ENCODE measurements around the gene TMEM163.
"Not testable (repeated sequence)": the region's sequence is repeated elsewhere in the genome, so short reads cannot be mapped to it uniquely, and the experiment has no call there.

TMEM163 gene

DNA sequence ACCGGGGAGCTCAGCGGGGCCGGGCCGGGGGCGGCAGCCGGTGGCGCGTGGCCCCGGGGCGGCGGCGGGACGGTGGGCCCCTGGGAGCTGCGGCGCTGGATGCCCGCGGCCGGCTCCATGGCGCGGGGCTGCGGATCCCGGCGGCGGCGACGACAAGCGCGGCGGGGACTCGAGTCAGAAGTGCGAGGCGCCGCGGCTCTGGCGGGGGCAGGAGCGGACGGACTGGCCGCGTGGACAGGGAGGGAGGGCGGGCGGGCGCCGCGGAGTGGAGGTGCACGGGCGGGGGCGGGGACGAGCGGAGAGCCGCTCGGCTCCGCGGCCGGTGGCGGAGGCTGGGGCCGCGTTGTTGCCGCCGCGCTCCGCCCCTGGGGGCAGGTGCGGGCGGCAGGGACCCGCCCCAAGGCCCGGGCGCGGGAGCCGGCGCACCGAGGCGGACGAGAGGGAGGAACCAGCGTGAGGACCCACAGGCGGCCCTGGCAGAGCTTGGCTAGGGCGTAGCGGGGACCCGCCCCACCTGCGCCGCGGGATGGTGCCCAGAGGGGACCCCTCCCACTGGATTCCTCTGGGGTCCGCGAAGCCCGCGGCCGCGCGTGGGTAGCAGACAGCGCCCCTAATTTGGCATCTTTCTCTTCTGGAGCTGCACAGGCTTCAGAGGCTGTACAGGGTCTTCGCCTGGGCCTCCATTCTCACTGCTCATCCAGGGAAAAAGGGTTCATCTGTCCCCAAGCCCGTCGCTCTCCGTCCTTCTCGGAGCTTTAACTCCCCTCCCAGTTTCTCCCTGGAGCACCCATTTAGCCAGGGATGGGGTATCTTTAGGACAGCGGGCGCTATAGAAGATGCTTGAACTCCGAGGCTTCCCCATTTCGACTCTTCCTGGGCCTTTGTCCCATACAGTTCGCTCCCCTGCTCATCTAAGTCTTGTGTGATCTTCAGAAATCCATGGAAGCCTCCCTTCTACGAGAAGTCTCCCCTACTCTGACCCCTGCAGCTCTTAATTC lies at the start of gene TMEM163:
Gene TMEM163, minus strand, starts transcription at position 184 of the 998 bp plus-strand sequence.
- DNase-seq: no peak
- no peak for TF ChIP-seq GATA1 (IDR thresholded peaks at IDR 0.05; ENCODE audit: low read depth, low read length)
- no peak for TF ChIP-seq POLR2A (IDR thresholded peaks at IDR 0.05; ENCODE audit: low read length)

- TF ChIP-seq POLR2A (IDR thresholded peaks at IDR 0.05; ENCODE audit: low read length) (no peak), GATA1 (IDR thresholded peaks at IDR 0.05; ENCODE audit: low read depth, low read length) (no peak)
- DNase-seq: no peak
Observed at GRCh38 chr2:134766583-134766982, 47.8 kb upstream of the TMEM163 start.

GRCh38 chr2:134765987-134766386 lies 47.2 kb upstream of the TMEM163 start:
- no peak for DNase-seq
- TF ChIP-seq POLR2A (IDR thresholded peaks at IDR 0.05; ENCODE audit: low read length) (no peak), GATA1 (IDR thresholded peaks at IDR 0.05; ENCODE audit: low read depth, low read length) (no peak)

- no peak for TF ChIP-seq GATA1 (IDR thresholded peaks at IDR 0.05; ENCODE audit: low read depth, low read length)
- no peak for TF ChIP-seq POLR2A (IDR thresholded peaks at IDR 0.05; ENCODE audit: low read length)
- no peak for DNase-seq
Observed at GRCh38 chr2:134764164-134764563, 45.4 kb upstream of the TMEM163 start.

- TF ChIP-seq POLR2A (IDR thresholded peaks at IDR 0.05; ENCODE audit: low read length) (no peak), GATA1 (IDR thresholded peaks at IDR 0.05; ENCODE audit: low read depth, low read length) (no peak)
- DNase-seq: no peak
Observed at GRCh38 chr2:134763164-134763710, 44.4 kb upstream of the TMEM163 start.

DNA sequence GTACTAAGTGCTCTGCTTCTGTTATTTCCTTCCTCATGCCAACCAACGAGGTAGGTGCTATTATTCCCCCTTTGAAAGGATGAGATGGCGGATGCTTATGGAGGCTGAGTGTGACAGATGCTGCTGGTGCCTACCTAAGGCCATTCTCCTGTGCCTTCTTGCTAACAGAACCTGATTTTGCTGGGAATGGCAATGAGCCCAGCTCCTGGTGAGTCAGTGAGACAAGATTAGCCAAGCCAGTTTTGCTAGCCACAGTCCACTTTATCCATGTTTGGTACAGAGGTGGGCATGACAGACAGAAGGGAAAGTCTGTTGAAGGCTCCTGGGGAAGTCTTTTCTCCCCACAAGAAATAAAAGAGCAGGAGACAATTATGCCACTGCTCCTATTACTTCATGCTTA lies 43.7 kb upstream of the TMEM163 start:
- DNase-seq: no peak
- TF ChIP-seq POLR2A (IDR thresholded peaks at IDR 0.05; ENCODE audit: low read length): no peak

GRCh38 chr2:134760385-134760784 lies 41.6 kb upstream of the TMEM163 start:
- TF ChIP-seq POLR2A (IDR thresholded peaks at IDR 0.05; ENCODE audit: low read length) (no peak), GATA1 (IDR thresholded peaks at IDR 0.05; ENCODE audit: low read depth, low read length) (no peak)
- DNase-seq: no peak

- DNase-seq: no peak
- TF ChIP-seq POLR2A (IDR thresholded peaks at IDR 0.05; ENCODE audit: low read length) (no peak), GATA1 (IDR thresholded peaks at IDR 0.05; ENCODE audit: low read depth, low read length) (no peak)
Observed at GRCh38 chr2:134758633-134759032, 39.8 kb upstream of the TMEM163 start.

DNA sequence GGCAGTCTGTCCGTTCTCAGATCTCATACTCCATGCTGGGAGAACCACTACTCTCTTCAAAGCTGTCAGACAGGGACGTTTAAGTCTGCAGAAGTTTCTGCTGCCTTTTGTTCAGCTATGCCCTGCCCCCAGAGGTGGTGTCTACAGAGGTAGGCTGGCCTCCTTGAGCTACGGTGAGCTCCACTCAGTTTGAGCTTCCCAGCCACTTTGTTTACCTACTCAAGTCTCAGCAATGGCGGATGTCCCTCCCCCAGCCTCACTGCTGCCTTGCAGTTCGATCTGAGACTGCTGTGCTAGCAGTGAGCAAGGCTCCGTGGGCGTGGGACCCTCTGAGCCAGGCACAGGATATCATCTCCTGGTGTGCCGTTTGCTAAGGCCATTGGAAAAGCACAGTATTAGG lies 33.2 kb upstream of the TMEM163 start:
- not testable (repeated sequence) for DNase-seq

- TF ChIP-seq GATA1 (IDR thresholded peaks at IDR 0.05; ENCODE audit: low read depth, low read length): no peak
- no peak for TF ChIP-seq POLR2A (IDR thresholded peaks at IDR 0.05; ENCODE audit: low read length)
- DNase-seq: no peak
Observed at GRCh38 chr2:134745546-134745945, 26.7 kb upstream of the TMEM163 start.

DNA sequence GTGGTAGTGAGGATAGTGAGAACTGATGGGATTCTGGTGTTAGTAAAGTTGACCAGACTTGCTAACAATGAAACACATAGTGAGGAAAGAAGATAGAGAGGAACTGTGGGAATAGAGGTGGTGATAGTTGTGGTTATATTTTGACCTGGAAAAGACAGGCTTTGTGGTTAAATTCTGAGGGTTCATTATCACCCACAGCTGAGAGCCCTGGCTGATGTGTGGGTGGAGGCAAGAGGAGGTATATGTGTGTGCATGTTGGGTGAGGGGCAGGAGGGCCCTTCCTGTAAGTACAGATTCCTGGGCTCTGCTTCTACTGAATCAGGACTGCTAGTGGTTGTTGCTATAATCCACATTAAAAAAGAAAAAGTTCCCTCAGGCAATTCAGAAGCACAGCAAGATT lies 26.2 kb upstream of the TMEM163 start:
- no peak for DNase-seq

GRCh38 chr2:134739879-134740301 lies 21.1 kb upstream of the TMEM163 start:
- no peak for TF ChIP-seq GATA1 (IDR thresholded peaks at IDR 0.05; ENCODE audit: low read depth, low read length)
- no peak for DNase-seq

More for the DNA sequence above, 26.2 kb upstream of the TMEM163 start:
- TF ChIP-seq POLR2A (IDR thresholded peaks at IDR 0.05; ENCODE audit: low read length): no peak
- TF ChIP-seq GATA1 (IDR thresholded peaks at IDR 0.05; ENCODE audit: low read depth, low read length): no peak

- DNase-seq: no peak
- TF ChIP-seq GATA1 (IDR thresholded peaks at IDR 0.05; ENCODE audit: low read depth, low read length) (no peak), POLR2A (IDR thresholded peaks at IDR 0.05; ENCODE audit: low read length) (no peak)
Observed at GRCh38 chr2:134739236-134739878, 20.6 kb upstream of the TMEM163 start.

DNA sequence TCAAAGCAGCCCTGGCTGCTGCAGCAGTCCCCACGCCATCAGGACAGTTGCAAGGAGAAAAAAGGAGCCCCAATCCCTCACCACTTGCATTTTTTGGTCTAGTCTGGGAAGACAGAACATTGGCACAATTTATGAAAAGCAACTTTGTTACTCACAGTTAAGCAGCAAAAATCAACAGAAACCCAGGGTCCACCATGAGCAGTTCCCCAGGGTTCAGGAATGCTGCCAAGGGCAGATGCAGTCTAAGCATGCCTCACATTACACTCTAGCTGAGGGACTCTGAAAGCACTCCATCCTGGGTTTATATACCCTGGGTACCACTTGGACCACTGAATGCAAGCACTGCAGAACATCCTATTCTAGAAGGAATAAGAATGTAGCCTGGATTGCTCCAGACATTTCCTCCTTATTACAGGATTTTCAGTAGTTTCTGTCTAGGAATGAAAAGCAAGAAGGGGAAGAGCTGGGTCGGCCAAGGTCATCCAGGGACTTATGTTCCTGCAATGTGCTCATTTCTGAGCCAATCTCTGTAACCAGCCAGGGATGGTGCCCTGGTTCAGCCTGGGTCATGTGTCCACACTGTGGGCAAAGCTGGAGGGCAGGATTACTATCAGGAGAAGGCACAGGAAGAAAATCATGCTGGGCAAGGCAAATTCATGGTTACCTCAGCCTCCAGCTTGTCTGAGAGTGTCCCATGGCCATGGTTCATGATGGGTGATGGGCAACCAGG lies 19.5 kb upstream of the TMEM163 start:
- TF ChIP-seq GATA1 (IDR thresholded peaks at IDR 0.05; ENCODE audit: low read depth, low read length) (no peak), POLR2A (IDR thresholded peaks at IDR 0.05; ENCODE audit: low read length) (no peak)
- no peak for DNase-seq
